K562 treated with DMSO at 1 percent for 24 hours (cell line): ENCODE data around the gene CCT8. TPM values are rescaled to one million over a fixed set of nuclear protein-coding genes. Genes with fewer than 3 reads are reported as not detected.

Experiments used
- total RNA-seq: library from RNA; unstranded; fragments of 300-600 nt; gene quantifications from 2 replicates; pipeline ENCODE4 v1.2.3, GENCODE V29; 2022; ENCODE audit warnings: low read depth; ENCODE audit not compliant: insufficient read depth

CCT8 gene, protein sequence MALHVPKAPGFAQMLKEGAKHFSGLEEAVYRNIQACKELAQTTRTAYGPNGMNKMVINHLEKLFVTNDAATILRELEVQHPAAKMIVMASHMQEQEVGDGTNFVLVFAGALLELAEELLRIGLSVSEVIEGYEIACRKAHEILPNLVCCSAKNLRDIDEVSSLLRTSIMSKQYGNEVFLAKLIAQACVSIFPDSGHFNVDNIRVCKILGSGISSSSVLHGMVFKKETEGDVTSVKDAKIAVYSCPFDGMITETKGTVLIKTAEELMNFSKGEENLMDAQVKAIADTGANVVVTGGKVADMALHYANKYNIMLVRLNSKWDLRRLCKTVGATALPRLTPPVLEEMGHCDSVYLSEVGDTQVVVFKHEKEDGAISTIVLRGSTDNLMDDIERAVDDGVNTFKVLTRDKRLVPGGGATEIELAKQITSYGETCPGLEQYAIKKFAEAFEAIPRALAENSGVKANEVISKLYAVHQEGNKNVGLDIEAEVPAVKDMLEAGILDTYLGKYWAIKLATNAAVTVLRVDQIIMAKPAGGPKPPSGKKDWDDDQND
- 217 and 256 TPM in 2 replicates for total RNA-seq

DNA sequence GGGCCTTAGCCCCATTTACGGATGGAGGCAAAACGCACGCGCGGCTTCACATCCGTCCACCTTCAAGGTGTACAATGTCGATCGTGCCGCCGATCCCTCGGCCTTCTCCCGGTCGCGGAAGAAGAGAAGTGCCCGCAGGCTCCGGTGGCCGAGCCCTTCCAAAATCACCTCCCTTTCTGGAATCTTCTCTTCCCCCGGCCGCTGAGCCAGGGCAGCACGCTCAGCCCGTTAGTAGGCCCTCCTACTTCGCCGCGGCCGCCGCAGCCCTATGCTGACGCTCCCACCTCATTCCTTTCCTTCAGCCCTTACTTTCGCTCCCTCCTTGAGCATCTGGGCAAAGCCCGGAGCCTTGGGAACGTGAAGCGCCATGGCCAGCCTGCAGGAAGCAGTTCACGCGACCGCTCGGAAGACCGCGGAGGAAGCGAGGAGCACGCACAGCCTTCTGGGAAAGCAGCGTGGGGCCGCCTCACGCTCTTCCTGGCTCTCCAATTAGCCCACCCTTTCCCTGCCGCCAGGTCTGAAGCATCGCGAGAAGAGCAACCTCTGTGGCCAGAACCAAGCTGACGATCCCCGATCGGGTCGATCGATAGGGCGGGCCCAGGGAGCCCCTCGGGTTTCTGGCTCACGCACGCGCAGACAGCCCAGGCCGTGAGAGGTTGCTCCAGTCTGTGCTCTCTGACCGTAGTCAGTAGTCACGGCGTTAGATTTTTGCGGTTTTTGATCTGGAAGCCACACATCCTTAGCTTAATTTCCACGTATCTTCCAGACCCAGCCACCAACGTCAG lies at the start of gene CCT8:
Gene CCT8 (minus strand): TSS at position 427 of the 785 bp plus-strand sequence. CDS start 58 bp downstream, at position 369.

DNA sequence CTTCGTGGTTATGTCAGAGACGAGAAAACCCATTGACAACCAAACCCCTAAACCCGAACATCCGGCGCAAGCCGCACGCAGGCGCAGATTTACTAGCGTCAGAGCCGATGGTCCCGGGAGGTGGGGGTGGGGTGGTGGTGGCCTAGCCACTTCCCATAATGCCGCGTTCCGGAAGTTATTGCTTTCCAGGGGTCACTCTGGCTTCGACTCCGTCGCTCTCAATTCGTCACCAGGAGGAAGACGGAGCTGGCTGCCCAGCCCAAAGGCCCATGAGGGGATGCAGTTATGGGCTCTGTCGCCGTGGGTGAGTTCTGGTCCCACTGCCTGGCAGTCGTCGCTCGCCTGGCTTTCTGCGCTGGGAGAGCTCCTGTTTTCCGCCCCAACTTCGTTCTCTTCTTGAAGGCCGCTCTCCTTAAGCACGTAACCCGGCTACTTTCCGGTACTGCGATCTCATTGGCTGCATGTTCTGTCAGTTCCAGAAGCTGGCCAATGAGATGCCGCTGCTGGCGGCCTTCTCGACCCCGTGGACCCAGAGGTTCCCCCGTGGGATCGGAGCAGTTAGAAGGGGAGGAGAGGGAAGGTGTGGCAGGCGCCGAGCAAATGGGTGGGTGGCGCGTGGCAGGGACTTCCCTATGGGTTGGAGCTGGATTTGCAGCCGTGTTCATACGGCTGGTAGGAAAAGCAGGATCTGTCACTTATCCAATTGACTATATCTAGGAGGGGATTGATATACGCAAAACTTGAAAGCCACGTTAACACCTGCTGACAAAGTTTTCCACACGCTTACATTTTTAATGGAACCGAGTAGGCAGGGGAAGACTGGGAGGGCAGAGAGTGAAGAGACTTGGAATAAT lies 48.7 kb downstream of the CCT8 start, which contains the start of gene USP16:
Gene USP16 (plus strand): TSS at position 195 of the 854 bp plus-strand sequence. CDS start 3,246 bp downstream, outside the sequence.

Other genes starting within 250 kb of the CCT8 start
- gene LTN1, start 80.8 kb downstream of the CCT8 start, total RNA-seq: 8.0 and 10.0 TPM in 2 replicates
- gene RWDD2B, start 54.3 kb downstream of the CCT8 start, total RNA-seq: 7.4 and 7.7 TPM in 2 replicates
- 21.5 and 22.5 TPM in 2 replicates for gene USP16, start 49.0 kb downstream of the CCT8 start, total RNA-seq
- not detected in 2 replicates for gene MAP3K7CL, start 57.0 kb upstream of the CCT8 start, total RNA-seq
- 21.7 and 25.8 TPM in 2 replicates for gene BACH1, start 225.3 kb upstream of the CCT8 start, total RNA-seq